EH (cell line): ENCODE results near the gene HS6ST2.
"Not testable (repeated sequence)": the region's sequence is repeated elsewhere in the genome, so short reads cannot be mapped to it uniquely, and the experiment has no call there.

Experiments
- DNase-seq: peaks from one replicate; pipeline ENCODE4 v3.0.0-alpha.2; 2015; ENCODE audit warnings: low read depth

HS6ST2 gene

DNA sequence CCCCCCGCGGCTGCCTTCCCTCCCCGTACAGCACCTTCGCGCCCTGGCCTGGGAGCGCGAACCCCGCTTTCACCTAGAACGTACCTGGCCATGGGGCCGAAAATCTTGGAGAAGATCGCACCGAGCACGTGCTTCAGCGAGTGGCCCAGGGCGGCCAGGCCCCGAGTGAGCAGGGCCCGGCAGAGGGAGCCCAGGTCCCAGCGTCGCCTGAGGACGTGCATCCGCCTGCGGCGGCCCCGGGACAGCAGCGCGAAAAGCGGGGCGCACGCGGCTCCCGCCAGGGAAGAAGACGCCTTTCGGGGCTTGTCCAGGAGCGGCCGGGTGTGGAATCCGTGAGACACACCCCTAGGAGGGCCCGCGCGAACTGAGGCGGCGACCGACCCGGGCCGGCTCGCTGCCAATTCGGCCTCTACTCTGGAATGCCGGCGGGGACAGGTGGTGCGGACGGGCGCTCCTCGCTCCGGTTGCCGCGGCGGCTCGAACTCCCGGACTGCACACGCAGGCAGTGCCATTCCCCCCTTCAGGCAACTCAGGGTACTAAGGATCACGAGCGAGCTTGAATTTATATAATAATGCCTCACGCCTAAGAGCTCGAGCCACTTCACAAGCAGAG, at the start of gene HS6ST2:
TSS of gene HS6ST2 (minus strand) at position 539 of the 613 bp plus-strand sequence.
- no peak for DNase-seq

DNA sequence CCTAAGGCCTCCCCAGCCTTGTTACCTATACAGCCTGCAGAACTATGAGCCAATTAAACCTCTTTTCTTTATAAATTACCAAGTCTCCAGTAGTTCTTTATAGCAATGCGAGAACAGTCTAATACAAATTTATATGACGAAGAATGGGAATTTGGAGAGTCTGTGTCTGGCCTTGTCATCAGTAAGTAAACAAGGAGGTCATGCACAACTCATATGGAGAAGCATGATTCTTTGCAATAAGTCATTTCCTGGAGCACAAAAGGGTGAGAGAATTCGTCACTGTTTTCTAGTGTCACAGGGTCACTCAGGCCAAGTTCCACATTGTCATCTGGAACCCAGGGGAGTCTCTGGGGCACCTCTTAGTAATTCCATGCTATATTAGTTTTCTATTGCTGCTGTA, 49.0 kb upstream of the HS6ST2 start:
- DNase-seq: no peak

DNA sequence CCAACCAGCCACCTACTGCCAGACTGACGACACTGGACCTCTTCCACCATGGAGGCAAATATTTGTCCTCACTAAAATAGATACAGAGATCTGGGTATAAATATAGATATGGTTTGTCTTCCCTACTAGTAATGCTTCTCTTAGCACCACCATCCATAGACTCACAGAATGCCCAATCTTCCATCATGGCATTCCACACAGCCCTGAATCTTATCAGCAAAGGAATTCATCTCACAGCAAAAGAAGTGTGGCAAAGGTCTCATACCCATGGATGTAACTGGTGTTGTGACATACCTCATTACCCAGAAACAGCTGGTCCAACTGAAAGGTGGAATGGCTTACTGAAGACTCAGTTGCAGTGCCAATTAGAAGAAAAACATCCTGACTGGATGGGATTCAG, 47.2 kb upstream of the HS6ST2 start:
- no peak for DNase-seq

DNA sequence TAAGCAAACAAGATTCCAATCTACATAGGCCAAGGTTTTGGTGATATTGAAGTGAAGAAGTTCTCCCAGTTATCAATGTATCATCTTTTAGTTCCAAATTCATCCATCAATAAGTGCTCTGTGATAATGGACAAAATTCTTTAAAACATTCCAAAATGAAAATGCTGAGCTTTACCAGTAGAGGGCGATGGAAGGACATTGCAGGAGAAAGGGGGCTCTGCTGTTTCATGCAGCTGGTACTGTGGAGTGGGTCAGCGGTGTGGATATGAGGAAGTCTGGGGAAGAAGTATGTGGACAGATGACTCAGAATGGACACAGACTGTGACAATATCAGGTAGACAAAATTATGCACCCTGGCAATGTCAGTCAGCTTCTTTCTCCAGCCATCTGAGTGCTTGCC, 46.6 kb upstream of the HS6ST2 start:
- DNase-seq: peak; percentile 0

DNA sequence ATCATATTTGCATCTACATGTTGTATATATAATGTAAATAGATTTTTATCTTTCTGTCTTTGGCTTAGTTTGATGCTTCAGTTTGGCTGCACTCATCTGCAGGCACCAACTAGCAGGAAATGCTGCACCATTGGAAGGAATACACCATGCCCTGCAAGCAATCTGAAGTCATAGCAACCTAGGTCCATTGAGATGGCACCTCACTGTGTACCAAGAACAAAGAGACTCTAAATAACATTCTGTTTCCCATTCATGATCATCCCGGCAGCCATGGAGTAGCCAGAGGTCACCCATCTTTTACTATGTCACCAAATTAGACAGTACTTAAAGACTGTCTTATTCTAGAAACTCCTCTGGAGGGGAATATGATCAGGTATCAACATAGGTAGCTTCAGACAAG, 40.8 kb upstream of the HS6ST2 start:
- no peak for DNase-seq

DNA sequence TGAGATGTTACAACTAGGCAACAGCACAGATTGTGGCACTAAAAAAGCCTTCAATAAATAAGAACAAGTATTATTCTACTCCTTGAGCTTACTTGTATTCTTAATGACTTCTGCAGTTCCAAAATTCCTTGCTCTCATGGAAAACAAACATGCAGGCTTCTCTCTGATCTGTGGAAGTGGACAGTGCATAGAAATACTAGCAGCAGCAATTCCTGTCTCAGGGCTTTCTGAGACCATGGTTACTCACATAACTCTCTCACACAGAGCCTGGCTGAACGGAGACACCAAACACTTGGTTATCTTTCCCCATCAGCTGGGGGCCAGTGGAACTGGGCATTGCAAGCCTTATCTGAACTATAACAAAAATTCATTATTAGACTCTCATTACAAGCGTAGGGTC, 32.4 kb upstream of the HS6ST2 start:
- no peak for DNase-seq

DNA sequence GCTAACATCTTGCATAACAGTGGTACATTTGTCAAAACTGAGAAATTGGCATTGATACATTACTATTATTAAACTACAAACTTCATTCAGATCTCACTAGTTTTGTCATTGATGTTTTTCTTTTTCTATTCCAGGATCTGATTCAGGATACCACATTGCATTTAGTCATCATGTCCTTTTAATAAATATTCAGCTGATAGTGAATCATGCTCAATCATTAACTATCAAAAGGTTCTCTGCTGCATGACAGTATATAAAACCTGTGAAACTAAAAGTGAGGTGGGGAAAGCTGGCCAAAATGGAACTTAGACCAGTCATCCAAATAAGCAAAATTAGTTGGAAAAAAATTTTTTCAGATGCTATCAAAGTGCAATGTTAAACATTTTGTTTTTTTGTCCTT, 28.1 kb upstream of the HS6ST2 start:
- DNase-seq: no peak

DNA sequence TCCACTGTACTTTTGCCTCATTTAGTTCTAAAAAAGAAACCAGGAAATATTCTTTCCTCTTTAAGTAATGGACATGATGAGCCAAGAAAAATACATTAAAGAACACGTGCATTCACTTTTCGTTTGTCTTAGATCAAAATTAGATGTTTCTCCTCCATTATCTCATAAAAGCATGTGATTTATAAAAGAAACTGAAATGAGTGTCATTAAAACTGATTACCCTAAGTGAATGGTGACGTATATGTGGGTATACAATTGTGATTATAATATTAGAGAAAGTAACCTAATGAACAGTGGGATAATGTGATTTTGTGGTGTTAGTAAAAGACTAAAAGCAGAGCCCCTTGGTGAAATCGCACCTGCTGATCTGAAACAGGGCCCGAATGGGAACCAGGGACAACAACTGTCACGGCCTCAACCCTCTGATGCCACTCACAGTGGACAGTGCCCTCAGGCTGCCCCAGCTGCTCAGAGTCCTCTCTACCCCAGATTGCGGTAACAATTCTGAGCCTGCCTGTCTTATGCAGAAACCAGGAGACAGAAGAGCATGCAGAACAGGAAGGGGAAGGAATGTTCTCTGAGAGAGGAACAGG, 25.7 kb upstream of the HS6ST2 start:
- DNase-seq: no peak

DNA sequence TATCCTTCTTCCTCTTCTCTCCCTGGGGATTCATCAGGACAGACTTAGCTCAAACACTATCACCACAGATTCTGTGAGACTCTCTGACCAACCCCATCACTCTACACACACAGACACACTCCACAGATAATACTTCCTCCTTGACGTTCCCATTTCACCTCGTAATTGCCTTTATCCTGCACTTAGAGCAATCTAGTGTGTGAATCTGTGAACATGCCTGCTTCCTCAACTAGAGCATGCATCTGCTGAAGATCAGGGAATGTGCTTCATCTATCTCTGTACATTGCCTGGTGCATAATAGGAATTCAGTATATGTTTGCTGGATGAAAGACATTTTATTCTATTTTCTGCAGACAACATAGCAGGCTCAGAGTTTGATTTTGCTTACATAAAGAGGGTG, 25.1 kb upstream of the HS6ST2 start:
- DNase-seq: no peak

DNA sequence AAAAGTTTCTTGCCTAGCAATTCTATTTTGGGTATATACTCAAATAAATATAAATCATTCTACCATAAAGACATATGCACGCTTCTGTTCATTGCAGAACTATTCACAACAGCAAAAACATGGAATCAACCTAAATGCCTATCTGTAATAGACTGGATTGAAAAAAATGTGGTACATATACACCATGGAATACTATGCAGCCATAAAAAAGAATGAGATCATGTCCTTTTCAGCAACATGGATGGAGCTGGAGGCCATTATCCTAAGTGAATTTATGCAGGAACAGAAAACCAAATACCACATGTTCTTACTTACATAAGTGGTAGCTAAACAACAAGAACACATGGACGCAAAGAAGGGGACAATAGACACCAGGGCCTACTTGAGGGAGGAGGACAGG, 21.6 kb upstream of the HS6ST2 start:
- DNase-seq: not testable (repeated sequence)

DNA sequence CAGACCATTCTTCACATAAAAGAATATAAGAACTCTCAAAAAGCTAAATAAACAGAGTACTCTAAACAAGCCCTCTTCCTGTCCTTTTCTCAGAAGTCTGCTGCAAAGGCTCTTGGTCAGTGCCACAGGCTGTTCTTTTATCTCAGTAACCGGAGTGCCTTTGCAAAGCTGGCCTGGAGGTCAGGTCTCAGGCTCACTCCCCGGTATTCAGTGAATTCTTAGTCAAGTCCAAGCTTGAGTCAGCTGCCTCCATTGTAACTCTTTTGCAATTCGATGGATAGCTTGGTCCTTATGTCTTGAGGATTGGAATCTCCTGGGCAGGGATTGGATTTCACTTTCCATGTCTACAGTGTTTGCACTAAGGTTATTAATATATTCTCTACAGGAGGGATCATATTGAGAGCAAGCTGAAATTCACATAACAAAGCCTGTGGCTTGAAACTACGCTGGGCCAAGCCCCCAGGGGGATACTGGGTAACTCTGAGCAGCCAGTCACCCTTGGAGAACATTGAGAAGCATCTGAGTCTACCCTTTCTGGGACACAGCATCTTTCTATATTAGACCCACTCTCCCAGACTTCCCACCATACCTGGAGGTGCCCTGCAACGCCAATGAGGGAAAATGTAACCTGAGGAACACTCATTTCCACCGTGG, 10.0 kb upstream of the HS6ST2 start:
- no peak for DNase-seq

DNA sequence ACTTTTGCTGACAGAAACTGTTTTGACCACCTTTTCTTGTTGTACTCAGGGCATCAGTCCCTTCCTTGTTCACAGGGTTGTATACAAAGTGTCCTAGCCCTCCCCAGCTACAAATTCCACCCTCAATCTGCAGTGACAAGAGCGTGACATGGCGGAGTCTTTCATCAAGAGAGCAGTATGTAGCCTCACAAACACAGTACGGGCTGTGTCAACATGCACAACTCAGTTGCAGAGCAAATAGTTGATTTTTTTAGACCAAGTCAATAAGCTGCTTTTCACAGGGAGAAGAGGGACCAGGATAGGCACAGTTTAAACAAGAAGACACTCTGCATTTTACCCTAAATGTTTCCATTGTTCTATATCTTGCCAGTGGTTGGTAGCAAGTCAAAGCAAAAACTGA, 8.6 kb upstream of the HS6ST2 start:
- no peak for DNase-seq

DNA sequence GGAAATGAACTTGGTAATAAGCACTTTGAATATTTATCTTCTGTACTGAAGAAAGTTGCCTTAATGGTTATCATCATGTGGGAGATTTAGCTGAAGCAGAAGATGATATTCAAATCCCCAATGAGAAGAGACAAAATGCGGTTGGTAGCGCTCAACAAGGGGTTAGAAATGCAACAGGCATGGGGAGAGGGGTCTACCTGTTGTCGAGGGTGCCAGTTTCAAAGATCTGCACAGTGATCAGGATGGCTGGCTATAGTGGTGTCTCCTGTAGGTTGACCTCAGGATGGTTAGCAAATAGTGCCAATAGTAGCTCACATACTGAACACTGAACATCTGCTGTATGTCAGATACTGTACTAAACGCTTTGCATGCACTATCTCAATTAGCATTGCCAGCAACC, 7.0 kb upstream of the HS6ST2 start:
- no peak for DNase-seq

DNA sequence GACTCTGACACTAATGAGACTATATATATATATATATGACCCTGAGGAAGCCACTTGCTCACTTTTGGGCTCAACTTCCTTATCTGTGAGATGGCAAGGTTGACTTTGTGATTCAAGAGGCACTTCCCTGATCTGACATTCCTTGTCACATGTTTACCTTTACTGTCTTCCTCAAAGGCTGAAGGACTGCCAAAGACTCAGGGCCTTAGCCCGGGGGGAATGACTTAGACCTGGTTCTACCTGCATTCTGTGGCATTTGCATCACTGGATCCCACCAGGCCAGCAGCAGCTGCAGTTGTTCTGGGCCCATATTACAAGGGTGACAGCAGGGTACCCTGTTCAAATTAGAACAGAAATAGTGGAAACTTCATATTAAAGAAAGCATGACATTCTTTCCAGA, 3.1 kb upstream of the HS6ST2 start:
- no peak for DNase-seq

DNA sequence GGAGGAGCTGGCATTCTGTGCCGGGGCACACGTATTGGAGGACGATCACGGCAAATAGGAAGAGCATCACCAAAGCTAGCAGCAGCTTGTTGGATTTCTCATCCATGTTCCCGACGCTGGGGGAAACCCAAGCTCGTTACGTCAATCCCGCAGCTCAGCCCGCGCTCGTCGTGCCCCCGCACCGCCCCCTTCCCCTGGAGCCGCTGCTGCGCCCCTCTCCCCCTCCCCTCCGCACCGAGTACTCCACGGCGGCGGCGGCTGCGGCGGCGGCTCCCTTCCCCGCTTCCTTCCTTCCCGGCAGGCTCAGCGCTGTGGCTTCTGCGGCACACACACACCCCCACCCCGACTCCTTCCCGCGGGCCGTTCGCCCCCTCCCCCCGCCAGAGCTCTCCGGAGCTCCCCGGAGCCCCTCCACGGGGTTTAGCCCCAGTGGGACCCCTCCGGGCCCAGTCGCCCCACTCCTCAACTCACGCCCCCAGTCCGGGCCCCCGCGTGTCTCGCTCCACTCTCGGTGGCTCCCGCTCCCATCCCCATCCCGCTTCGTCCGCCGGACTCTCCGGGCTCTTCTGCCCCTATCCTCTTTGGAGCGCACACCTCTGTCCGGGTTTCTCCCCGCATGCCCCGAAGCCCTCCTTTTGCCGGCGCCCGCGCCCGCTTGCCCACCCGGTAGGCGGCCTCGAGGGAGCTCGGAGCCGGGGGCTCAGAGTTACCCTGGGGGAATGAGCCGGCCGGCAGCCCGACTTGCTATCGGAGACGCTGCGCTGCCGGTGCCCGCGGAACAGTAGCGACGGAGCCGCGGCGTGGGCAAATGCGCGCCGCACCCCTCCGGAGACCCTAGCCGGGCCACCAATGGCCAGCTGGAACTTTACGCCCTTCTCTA, 978 bp downstream of the HS6ST2 start:
- no peak for DNase-seq

DNA sequence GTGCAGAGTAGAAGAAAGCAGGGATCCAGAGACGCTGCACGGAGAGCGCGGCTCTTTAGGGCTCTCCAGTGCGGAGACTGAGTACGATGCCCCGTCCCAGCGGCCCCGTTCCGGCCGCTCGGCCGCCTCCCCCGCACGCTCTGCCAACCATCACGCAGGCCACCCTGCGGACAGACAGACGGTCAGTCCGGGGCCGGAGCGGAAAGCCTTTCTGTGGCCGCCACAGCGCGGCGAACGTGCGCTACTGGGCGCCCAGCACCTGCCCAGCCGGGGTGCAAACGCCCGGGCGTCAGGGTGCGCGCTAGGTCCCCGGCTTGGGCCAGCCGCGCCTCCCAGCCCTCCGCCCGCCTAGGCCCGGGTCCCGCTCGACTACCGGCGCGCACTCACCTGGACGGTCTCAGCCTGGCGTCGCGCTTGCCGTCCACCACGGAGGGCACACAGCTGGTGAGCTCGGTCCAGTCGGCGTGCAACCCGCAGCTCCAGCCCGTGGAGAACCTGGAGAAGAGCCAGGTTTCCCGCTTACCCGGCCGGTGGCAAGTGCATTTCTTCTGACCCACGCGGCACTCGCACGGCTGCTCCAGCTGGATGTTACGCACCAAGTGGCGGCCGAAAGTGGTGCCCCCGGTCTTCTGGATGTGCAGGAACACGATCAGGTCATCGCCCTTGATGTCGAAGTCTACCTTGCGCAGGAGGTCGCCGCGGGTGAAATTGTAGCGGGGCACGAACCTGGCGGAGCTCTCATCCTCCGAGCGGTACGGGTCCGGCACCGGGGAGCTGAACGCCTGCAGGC, 1.8 kb downstream of the HS6ST2 start:
- DNase-seq: no peak

DNA sequence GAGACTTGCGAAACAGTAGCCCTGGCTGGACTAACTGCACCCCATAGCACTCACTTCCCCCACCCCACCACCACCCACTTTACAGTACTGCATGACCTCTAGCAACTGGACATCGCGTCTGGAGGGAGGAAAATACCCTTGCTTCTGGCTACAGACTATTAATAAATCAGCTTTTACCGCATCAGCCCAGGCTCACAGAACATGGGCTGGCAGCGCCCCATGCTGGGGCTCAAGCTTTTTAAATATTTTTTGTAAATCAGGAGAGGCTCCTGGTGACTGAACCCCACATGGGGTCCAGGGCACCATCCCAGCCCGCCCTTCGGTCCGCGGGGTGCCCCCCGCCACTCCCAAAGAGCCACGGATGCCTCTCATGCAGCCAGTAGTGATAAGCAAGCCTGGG, 2.7 kb downstream of the HS6ST2 start:
- no peak for DNase-seq

DNA sequence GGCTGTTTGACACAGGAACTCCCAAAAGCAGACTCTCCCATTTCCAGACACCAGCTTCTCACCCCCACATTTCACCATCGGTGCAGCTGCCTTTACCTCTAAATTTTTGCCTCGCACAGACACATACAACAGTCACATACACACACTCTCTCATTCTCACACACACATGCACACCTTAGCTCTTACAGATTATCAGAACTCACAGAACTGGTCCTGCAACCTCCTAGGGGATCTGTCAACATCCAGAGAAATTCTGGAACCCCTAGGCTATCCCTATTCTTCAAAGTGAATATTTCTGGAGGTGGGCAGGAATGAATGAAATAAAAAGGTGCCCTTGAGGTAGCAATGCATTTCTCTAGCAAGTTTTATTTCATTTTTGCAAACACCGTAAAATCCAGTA, 4.1 kb downstream of the HS6ST2 start:
- DNase-seq: no peak

DNA sequence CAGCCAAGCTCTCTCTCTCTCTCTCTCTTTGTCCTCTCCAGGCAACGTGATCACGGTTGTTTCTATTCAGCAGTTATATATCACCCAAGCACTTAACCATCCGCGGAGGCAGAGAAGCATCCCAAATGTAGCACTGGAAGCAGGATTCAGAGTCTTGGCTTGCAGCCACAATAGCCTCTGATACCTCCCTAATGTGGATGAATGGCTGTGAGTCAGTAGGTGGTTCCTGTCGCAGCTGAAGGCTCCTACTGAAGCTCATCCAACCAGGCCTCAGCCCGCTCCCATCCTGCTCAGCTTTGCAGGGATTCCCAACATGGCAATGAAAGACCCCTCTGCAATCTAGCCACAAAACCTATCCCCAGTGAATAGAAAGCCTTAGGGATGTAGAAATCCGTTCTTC, 5.1 kb downstream of the HS6ST2 start:
- DNase-seq: no peak

DNA sequence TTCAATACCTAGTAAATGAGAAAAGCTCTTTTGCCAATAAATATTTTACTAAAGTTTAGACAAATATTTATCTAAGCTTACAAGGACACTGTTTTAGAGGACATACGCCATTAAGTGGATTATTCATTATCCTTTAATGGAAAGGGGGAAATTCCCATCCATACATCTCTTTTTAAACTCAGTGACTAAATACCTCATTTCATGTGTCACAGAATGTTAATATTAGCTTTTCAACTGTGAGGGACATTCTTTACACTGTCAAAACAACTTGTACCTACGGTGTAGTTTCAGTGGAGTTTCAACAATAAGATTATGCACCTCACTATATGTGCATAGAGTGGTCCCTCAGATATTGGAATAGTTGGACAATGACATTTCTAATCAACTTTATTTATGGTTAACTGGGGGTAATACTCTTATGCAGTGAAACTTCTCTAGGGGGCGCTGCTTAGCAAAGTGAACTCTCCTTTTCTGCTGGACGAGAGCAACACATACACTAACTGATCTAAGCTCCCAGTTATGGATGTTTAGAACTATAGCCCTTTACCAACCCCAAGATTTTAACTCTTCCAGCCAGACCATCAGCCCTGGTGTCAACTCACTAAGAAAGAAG, 9.7 kb downstream of the HS6ST2 start:
- DNase-seq: no peak

DNA sequence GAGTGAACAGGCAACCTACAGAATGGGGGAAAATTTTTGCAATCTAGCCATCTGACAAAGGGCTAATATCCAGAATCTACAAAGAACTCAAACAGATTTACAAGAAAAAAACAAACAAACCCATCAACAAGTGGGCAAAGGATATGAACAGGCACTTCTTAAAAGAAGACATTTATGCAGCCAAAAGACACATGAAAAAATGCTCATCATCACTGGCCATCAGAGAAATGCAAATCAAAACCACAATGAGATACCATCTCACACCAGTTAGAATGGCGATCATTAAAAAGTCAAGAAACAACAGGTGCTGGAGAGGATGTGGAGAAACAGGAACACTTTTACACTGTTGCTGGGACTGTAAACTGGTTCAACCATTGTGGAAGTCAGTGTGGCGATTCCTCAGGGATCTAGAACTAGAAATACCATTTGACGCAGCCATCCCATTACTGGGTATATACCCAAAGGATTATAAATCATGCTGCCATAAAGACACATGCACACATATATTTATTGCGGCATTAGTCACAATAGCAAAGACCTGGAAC, 13.3 kb downstream of the HS6ST2 start:
- not testable (repeated sequence) for DNase-seq
